Erythroblast (primary cell): ENCODE data around the gene PHACTR2.
"Not testable (repeated sequence)": the region's sequence is repeated elsewhere in the genome, so short reads cannot be mapped to it uniquely, and the experiment has no call there.

ENCODE experiments used
- GATA1 ChIP-seq: IDR thresholded peaks from 2 replicates; pipeline ENCODE4 v1.6.1; 2011; ENCODE audit warnings: low read depth, mild to moderate bottlenecking, control low read depth, low read length, moderate library complexity
- POLR2A ChIP-seq: IDR thresholded peaks from 2 replicates; pipeline ENCODE4 v1.6.1; 2011; ENCODE audit warnings: mild to moderate bottlenecking, low read length

DNA sequence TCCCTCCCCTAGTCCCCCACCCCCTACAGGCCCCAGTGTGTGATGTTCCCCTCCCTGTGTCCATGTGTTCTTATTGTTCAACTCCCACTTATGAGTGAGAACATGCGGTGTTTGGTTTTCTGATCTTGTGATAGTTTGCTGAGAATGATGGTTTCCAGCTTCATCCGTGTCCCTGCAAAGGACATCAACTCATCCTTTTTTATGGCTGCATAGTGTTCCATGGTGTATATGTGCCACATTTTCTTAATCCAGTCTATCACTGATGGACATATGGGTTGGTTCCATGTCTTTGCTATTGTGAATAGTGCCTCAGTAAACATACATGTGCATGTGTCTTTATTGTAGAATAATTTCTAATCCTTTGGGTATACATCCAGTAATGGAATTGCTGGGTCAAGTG, 118.8 kb downstream of the PHACTR2 start:
- not testable (repeated sequence) for TF ChIP-seq POLR2A, GATA1
